ENCODE data around the gene CACNA2D4.

CACNA2D4 gene

DNA sequence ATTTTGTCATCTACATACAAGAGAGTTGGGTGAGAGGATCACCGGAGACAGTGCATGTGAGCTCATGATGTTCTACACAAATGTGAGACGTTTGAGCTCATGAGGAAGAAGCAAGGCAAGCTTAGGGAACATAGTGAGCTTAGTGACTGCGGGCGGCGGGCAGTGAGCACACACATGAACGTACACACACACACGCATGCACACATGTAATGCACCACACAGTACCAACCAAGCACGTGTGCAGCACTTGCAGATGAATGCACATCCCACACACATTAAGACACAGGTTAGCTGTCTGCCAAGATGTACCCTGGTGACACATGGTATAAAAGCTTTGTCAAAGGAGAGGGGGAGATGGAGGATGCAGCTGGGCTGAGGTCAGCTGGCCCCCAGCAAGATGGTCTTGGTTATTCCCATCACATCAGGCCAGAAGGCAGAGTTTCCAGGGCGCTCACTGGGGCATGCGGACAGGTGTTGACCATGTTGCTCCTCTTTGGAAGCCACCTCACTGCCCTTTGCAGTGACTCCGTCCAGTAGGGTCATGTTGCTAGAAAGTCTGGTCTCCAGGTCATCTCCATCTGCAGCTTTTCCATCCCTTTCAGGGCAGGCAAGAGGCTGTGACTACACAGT, 8.7 kb upstream of the CACNA2D4 start:
- DNase-seq (ENCODE audit: low read depth), result no peak
- in situ Hi-C loops (cut with HindIII; ENCODE audit: low sequenced_read_pairs), result loop anchor here (5.0 to 25.0 kb wide), 2 partner anchors 40 to 115 kb away; partner anchors contain the start of gene LRTM2
- H3K4me3 ChIP-seq (ENCODE audit: low read depth, low read length), result no peak overlapping the region
- TF ChIP-seq, protein P1, sequence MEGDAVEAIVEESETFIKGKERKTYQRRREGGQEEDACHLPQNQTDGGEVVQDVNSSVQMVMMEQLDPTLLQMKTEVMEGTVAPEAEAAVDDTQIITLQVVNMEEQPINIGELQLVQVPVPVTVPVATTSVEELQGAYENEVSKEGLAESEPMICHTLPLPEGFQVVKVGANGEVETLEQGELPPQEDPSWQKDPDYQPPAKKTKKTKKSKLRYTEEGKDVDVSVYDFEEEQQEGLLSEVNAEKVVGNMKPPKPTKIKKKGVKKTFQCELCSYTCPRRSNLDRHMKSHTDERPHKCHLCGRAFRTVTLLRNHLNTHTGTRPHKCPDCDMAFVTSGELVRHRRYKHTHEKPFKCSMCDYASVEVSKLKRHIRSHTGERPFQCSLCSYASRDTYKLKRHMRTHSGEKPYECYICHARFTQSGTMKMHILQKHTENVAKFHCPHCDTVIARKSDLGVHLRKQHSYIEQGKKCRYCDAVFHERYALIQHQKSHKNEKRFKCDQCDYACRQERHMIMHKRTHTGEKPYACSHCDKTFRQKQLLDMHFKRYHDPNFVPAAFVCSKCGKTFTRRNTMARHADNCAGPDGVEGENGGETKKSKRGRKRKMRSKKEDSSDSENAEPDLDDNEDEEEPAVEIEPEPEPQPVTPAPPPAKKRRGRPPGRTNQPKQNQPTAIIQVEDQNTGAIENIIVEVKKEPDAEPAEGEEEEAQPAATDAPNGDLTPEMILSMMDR (IDR thresholded peaks at IDR 0.05; ENCODE audit: low read depth, low read length, missing control alignments), result no peak

DNA sequence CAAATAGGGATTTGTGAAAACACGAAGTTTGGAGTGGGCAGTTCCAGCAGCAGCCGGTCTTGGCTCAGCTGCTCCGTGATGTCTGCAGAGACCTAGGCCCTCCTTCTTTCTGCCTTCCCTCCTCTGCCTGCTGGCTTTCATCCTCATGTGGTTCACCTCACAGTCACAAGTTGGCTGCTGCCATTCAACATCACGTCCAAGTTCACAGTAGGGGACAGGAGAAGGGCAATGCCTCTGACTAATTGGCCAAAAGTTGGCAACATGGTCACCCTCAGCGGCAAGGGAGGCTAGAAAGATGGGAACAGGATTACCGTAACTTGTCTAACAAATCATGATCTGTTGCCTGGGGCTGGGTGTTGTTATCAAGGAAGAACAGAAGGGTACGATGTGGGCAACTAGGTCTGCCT, 7.8 kb upstream of the CACNA2D4 start:
- H3K4me3 ChIP-seq (ENCODE audit: low read depth, low read length), result no peak overlapping the region
- in situ Hi-C loops (cut with HindIII; ENCODE audit: low sequenced_read_pairs), result loop anchor here (5.0 to 25.0 kb wide), 2 partner anchors 39 to 114 kb away; partner anchors contain the start of gene LRTM2
- peak; percentile 11 for DNase-seq (ENCODE audit: low read depth)
- TF ChIP-seq, protein P1 (IDR thresholded peaks at IDR 0.05; ENCODE audit: low read depth, low read length, missing control alignments), result no peak

DNA sequence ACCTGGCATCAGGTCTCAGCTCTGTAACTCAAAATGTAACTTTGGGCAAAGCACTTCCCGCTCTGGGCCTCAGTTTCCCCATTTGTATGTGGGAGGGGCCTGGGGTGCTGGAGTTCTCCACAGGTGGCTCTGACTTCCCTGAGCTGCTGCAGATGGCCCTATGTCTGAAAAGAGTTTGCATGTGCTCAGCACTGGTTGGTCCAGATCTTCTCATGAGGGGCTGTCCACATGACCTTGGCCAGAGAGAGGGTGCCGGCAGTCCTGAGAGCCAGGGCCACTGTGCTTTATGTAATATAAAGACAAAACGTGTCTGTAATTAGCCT, 7.2 kb upstream of the CACNA2D4 start:
- DNase-seq (ENCODE audit: low read depth), result no peak
- H3K4me3 ChIP-seq (ENCODE audit: low read depth, low read length), result no peak overlapping the region
- TF ChIP-seq, protein P1 (IDR thresholded peaks at IDR 0.05; ENCODE audit: low read depth, low read length, missing control alignments), result no peak
- in situ Hi-C loops (cut with HindIII; ENCODE audit: low sequenced_read_pairs), result loop anchor here (5.0 to 25.0 kb wide), 2 partner anchors 38 to 113 kb away; partner anchors contain the start of gene LRTM2

DNA sequence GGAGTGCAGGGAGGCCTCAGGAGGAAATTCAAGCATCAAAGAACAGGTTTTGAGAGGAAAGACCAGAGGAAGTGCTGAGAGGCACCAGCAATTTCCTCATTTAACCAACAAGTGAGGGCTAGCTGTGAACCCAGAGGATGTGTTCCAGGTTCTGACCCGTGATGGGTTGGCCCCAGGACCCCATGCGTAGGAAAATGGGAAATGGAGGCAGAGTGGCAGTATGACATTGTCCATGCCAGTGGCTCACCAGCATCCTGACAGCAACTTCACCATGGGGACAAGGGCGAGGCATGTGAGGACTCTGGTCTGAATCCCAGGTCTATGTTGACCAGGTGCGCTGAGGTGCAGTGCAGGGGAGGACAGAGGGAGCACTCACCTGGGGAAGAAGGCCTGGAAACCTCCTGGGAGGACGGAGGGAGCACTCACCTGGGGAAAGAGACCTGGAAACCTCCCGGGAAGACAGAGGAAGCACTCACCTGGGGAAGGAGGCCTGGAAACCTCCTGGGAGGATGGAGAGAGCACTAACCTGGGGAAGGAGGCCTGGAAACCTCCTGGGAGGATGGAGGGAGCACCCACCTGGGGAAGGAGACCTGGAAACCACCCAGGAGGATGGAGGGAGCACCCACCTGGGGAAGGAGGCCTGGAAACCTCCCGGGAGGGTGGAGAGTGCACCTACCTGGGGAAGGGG, 6.7 kb upstream of the CACNA2D4 start:
- in situ Hi-C loops (cut with HindIII; ENCODE audit: low sequenced_read_pairs), result loop anchor here (5.0 to 25.0 kb wide), 2 partner anchors 38 to 113 kb away; partner anchors contain the start of gene LRTM2
- DNase-seq (ENCODE audit: low read depth), result no peak
- TF ChIP-seq, protein P1 (IDR thresholded peaks at IDR 0.05; ENCODE audit: low read depth, low read length, missing control alignments), result no peak
- no peak overlapping the region for H3K4me3 ChIP-seq (ENCODE audit: low read depth, low read length)

DNA sequence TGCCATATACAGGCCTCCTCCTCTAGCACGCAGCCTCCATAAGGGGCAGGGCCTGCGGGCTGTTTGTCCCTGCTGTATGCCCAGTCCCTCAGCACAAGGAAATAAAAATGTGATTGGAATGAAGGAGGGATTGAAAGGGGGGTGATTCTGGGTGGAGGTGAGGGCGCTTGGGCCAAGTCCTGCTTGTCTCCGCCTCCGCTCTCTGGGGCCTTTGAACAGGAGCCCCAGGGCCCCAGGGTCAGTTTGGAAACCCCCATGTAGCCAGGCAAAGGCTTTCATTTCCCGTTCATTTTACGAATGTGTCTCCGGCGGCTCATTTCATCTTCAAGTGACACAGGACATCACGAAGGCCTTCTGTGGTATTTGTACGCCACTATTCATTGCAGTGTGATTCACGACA, 4.5 kb upstream of the CACNA2D4 start:
- TF ChIP-seq, protein P1 (IDR thresholded peaks at IDR 0.05; ENCODE audit: low read depth, low read length, missing control alignments), result no peak
- H3K4me3 ChIP-seq (ENCODE audit: low read depth, low read length), result no peak overlapping the region
- in situ Hi-C loops (cut with HindIII; ENCODE audit: low sequenced_read_pairs), result no loop called here
- no peak for DNase-seq (ENCODE audit: low read depth)

DNA sequence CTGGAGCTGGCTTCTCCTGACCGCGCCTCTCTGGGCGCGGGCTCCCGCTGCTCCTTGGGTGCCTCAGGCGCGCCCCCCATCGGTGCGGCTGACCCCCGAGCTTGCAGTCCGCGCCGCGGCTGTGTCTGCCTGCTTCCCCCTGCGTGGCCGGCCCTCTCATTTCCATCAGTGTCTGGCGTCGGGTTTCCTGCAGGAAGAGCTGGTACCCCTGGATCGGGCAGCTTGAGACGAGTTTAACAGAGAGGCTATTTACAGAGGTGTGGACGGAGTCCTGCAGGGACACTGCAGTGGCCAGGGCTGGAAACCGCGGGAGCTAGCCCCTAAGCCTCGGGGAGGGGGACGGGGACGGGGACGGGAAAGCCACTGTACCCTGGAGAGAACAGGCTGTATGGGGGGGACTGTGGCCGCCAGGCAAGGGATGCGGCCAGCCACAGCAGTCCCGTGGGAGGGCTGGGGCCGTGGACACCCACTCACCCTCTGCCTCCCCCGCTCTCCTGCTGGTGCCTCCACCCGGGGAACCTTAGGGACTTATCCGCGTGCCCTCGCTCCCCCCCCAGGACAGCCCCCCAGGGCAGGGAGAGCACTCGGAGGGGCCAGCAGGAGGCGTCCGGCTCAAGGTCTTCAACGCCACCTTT, 3.7 kb upstream of the CACNA2D4 start:
- TF ChIP-seq, protein P1 (IDR thresholded peaks at IDR 0.05; ENCODE audit: low read depth, low read length, missing control alignments), result no peak
- in situ Hi-C loops (cut with HindIII; ENCODE audit: low sequenced_read_pairs), result no loop called here
- no peak overlapping the region for H3K4me3 ChIP-seq (ENCODE audit: low read depth, low read length)
- no peak for DNase-seq (ENCODE audit: low read depth)

Data from astrocyte of the cerebellum (primary cell).